T-helper 1 cell treated with Interleukin-12 subunit alpha and Interleukin-12 subunit beta and Interleukin-4 antibody, amounts not matched to agents 30 μg/mL and 1 μg/mL, for 36 hours (primary cell): Measurements from ENCODE around the gene LCE1D.

Experiments
- H3K27ac Mint-ChIP-seq: one replicate; pipeline ENCODE4 v1.8.0; 2021; ENCODE audit warnings: mild to moderate bottlenecking, mixed read lengths
- H3K27me3 Mint-ChIP-seq: one replicate; pipeline ENCODE4 v1.8.0; 2021; ENCODE audit warnings: low read depth, mixed read lengths
- H3K36me3 Mint-ChIP-seq: one replicate; pipeline ENCODE4 v1.8.0; 2021; ENCODE audit warnings: low read depth, mixed read lengths
- H3K4me1 Mint-ChIP-seq: one replicate; pipeline ENCODE4 v1.8.0; 2021; ENCODE audit warnings: low read depth, mixed read lengths
- H3K4me3 Mint-ChIP-seq: one replicate; pipeline ENCODE4 v1.8.0; 2021; ENCODE audit warnings: mild to moderate bottlenecking, moderate library complexity, mixed read lengths
- H3K9me3 Mint-ChIP-seq: one replicate; pipeline ENCODE4 v1.8.0; 2021; ENCODE audit warnings: mixed read lengths

The LCE1D gene

DNA sequence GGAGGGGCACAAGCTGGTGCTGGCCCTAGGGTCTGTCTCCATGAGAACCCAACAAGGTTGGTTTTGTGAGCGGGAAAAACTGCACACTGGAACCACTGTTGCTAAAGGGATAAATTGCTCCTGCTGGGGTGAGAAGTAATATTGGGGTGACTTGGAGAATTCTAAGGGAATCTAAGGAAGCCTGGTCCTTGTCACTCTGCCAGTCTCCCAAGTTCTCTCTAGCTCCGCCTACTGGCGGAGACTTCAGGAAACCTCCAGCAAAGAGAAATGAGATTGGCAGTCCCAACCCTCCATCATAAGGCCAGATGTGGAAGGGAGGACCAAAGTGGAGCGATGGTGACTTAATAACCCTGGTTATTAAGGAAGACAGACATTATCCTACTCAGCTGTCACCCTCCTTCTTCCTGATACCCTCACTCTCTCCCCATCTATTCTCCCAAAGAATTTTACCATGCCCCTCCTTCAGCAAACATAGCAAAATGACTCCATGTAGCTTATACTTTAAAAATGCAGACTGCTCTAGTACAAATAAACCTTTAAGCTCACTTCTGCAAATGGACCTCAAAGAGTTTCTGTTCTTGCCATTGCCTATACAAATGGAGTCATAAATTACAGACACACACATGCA, 18.9 kb upstream of the LCE1D start:
- Mint-ChIP-seq H3K36me3 (no peaks in the 10 kb centered on the region), H3K27me3 (peaks cover 4% of the 10 kb centered on the region)

DNA sequence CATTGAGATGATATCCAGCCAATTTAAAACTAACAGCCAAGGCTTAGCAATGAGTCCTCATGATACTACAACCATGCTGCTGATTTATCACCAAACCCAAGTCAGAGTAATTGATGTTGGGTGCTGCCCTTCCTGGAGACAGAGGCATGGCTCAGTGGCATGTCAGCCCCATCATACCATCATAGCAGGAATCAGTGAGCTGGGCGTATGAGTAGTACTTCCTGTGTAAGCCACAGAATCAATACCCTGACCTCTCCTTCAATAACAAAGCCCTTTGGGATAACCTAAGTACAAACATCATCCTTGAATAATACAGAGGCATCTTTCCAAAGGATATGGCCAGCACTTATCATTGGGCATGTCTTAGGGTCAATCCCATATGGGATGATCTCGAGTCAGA, 13.4 kb upstream of the LCE1D start:
- Mint-ChIP-seq H3K9me3 (no peaks in the 10 kb centered on the region), H3K4me1 (no peaks in the 10 kb centered on the region), H3K27me3 (peaks cover 15% of the 10 kb centered on the region), H3K4me3 (no peak overlapping the region), H3K36me3 (no peaks in the 10 kb centered on the region), H3K27ac (no peak overlapping the region)

More for the DNA sequence above, 18.9 kb upstream of the LCE1D start:
- H3K4me3 Mint-ChIP-seq = no peak overlapping the region
- H3K27ac Mint-ChIP-seq = no peak overlapping the region
- no peaks in the 10 kb centered on the region for H3K4me1 Mint-ChIP-seq
- H3K9me3 Mint-ChIP-seq = no peaks in the 10 kb centered on the region

DNA sequence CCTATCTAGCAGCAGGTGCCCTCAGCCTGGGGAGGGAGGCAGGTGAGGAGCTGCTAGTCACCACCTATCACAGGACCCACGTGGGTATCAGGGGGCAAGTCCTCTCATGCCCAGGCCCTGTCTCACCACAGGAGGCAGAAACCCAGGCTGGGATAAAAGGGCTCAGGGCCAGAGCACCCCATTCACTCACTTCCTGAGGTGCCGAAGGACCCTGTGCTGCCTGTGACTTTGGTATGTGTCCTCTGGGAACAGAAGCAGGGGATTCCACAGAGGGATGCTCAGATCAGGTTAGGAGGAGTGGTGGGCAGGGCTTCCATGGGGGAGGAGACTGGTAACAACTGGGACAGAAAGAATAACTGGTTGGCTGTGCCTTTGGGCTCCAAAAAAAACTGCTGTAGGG, 10.4 kb upstream of the LCE1D start, which contains the start of gene LCE1E:
TSS of gene LCE1E (plus strand) at position 181 of the 400 bp plus-strand sequence. CDS start 1,043 bp downstream, outside the sequence.
- no peak within 1 kb of the TSS for H3K27ac Mint-ChIP-seq
- H3K4me1 Mint-ChIP-seq = no peaks in the 10 kb centered on the region
- no peaks in the 10 kb centered on the region for H3K36me3 Mint-ChIP-seq
- no peaks in the 10 kb centered on the region for H3K9me3 Mint-ChIP-seq
- H3K27me3 Mint-ChIP-seq = peaks cover 10% of the 10 kb centered on the region
- no peak within 1 kb of the TSS for H3K4me3 Mint-ChIP-seq

DNA sequence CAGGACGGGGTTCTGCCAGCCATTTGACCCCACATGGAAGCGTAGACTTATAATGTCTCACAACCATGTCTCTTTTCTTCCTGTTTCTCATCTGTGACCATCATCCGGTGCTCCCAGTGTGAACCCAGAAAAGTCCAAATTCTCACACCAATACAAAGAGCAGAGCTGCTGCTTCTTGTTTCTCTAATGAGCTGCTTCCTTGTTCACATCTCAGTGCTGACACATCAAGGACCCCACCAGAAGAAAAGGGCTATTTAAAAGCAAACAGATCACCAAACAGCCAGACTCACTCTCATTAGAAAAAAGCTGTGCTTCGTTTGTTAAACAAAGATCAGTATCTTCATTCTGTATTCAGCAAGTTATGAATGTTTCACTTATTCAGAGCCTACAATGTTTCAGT, 835 bp upstream of the LCE1D start:
- no peaks in the 10 kb centered on the region for H3K4me1 Mint-ChIP-seq
- H3K27me3 Mint-ChIP-seq = peaks cover 7% of the 10 kb centered on the region
- H3K9me3 Mint-ChIP-seq = no peaks in the 10 kb centered on the region
- no peak overlapping the region for H3K4me3 Mint-ChIP-seq
- H3K36me3 Mint-ChIP-seq = no peaks in the 10 kb centered on the region
- no peak overlapping the region for H3K27ac Mint-ChIP-seq

DNA sequence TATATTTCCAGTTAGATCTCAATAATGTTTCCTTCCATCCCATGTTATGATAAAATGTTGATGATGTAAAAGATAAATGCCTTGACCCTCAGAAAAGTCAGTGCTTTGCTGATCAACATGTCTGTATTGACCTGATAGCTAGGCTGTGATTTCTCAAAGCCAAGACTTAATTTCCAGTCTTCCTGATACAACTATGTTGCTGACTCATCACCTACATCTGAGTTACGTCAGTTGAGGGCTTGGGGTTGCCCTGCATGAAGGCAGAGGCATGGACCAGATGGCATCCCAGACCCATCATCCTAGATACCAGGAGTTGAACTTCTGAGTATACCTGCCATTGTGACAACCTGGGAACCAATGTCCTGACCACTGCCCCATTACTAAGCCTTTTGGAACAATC, 4.8 kb downstream of the LCE1D start:
- Mint-ChIP-seq H3K27ac (no peak overlapping the region), H3K4me1 (no peaks in the 10 kb centered on the region), H3K9me3 (no peaks in the 10 kb centered on the region), H3K36me3 (no peaks in the 10 kb centered on the region), H3K4me3 (no peak overlapping the region), H3K27me3 (peaks cover 11% of the 10 kb centered on the region)

DNA sequence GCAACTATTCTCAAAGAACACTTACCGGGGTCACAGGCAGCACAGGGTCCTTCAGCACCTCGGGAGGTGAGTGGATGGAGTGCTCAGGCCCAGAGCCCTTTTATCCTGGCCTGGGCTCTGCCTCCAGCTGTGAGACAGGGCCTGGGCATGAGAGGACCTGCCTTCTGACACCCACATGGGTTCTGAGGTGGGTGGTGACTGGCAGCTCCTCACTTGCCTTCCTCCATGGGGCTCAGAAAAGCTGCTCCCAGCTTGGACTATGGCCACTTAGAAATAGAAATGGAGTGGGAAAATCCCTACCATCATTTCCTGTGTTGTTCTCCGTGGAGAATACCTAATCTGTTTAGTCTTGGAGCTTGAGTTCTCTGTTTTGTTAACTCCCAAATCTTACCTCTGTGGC, 10.1 kb downstream of the LCE1D start, which contains the start of gene LCE1C:
TSS of gene LCE1C (minus strand) at position 76 of the 400 bp plus-strand sequence. CDS start 1,173 bp downstream, outside the sequence.
- Mint-ChIP-seq H3K9me3 (no peaks in the 10 kb centered on the region), H3K4me1 (no peaks in the 10 kb centered on the region), H3K36me3 (no peaks in the 10 kb centered on the region), H3K27me3 (no peaks in the 10 kb centered on the region), H3K27ac (no peak within 1 kb of the TSS), H3K4me3 (no peak within 1 kb of the TSS)

DNA sequence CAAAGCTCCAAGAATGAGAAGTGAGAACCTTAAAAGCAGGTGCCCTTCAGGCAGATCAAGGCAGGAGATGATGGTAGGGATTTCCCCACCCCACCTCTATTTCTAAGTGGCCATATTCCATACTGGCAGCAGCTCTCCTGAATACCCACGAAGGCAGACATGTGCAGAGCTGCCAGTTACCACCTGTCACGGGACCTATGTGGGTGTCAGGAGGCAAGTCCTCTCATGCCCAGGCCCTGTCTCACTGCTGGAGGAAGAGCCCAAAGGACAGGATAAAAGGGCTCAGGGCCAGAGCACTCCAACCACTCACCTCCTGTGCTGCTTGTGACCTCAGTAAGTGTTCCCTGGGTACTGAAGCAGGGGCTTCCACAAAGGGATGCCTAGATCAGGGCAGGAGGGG, 14.5 kb downstream of the LCE1D start:
- Mint-ChIP-seq H3K36me3 (no peaks in the 10 kb centered on the region), H3K4me1 (no peaks in the 10 kb centered on the region), H3K27ac (no peak overlapping the region), H3K4me3 (no peak overlapping the region), H3K9me3 (peaks cover 4% of the 10 kb centered on the region), H3K27me3 (no peaks in the 10 kb centered on the region)

DNA sequence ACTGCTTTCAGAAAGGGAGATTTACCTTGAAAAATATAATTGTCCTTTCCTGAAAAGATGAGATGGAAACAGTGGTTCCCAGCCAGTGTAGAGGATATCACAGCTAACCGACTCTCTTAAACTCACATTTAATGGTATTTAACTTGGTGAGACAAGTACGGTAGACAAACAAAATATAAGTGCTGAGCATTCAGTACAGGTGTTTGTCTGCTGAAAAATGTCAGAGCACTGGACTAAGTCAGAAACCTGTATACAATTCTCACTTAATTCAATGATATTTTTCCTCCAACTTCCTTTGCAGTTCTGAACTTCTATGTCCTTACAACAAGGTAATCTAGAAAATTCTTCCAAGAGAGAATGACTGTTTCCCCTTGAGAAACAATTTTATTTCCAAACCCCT, 15.2 kb downstream of the LCE1D start, which contains the start of gene LCE1B:
TSS of gene LCE1B (plus strand) at position 301 of the 400 bp plus-strand sequence. CDS start 476 bp downstream, outside the sequence.
- H3K9me3 Mint-ChIP-seq = peaks cover 4% of the 10 kb centered on the region
- no peaks in the 10 kb centered on the region for H3K27me3 Mint-ChIP-seq
- no peak within 1 kb of the TSS for H3K27ac Mint-ChIP-seq

DNA sequence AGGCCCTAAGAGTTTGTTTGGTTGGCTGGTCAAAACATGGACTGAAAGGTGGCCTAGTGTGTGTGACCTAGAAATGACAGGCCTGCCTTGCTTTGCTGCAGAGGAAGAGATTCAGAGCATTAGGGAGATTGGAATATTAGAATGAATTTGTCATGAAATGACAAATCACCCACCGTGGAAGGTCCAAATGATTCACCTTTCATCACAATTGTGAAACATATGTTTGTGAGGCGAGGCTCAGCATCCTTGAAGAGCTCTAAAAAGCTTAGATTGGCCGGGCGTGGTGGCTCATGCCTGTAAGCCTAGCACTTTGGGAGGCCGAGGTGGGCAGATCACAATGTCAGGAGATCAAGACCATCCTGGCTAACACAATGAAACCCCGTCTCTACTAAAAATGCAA, 20.8 kb downstream of the LCE1D start:
- Mint-ChIP-seq H3K4me1 (no peaks in the 10 kb centered on the region), H3K4me3 (no peak overlapping the region), H3K9me3 (peaks cover 4% of the 10 kb centered on the region)

More for the DNA sequence above, 15.2 kb downstream of the LCE1D start, which contains the start of gene LCE1B:
- Mint-ChIP-seq H3K4me3 (no peak within 1 kb of the TSS), H3K36me3 (no peaks in the 10 kb centered on the region), H3K4me1 (no peaks in the 10 kb centered on the region)

DNA sequence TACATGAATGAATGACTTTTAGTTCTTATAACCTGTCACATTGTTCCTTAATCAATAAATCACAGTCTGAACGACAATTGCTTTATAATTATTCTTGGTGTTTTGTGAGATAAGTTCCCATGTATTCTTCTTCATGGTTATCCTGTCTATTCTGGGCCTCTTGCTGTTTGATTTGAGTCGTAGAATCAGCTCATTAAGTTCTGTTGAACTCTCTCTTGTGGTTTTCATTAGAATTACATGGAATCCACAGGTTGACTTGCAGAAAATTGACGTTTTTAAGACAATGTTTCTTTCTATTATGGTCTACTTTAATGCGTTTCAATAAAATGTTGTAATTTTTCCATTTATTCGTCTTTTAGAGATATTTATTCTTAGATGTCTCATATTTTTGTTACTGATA, 26.8 kb downstream of the LCE1D start:
- Mint-ChIP-seq H3K4me3 (no peak overlapping the region), H3K9me3 (no peaks in the 10 kb centered on the region), H3K27ac (no peak overlapping the region), H3K27me3 (peaks cover 9% of the 10 kb centered on the region), H3K4me1 (no peaks in the 10 kb centered on the region), H3K36me3 (no peaks in the 10 kb centered on the region)

More for the DNA sequence above, 20.8 kb downstream of the LCE1D start:
- Mint-ChIP-seq H3K27me3 (no peaks in the 10 kb centered on the region), H3K27ac (no peak overlapping the region), H3K36me3 (no peaks in the 10 kb centered on the region)

DNA sequence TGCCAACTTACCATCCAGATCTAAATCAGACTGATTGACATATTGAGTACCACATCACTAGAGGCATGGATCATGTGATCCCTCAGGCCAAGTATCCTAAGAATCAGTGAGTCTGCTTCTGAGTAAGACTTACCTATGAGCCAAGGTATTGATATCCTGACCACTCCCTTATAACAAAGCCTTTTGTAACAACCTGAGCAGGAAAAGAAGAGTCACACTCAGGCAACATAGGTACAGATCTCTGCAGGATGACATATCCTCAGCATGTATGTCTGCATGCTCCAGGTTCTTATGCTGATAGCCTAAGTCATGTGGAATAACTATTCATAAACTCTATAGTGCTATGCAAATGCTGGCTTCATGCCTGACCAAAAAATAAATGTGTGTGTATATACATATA, 28.4 kb downstream of the LCE1D start:
- Mint-ChIP-seq H3K9me3 (no peaks in the 10 kb centered on the region), H3K27me3 (peaks cover 9% of the 10 kb centered on the region), H3K27ac (no peak overlapping the region), H3K4me1 (no peaks in the 10 kb centered on the region), H3K36me3 (no peaks in the 10 kb centered on the region), H3K4me3 (no peak overlapping the region)

DNA sequence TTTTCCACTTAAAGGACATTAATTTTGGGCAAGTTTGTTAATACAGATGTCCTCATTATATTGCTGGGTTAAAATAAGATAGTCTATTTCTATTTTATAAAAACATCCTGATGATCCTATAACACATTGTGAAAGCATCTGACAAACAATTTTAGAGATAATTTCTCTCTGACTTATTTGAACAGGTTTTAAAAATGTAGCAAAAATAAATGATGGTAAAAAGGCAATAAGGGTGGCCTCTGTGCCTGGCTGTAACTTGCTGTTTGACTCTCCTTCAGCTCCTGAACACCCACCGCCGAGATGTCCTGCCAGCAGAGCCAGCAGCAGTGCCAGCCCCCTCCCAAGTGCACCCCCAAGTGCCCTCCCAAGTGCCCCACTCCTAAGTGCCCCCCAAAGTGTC, 30.7 kb downstream of the LCE1D start, which contains the start of gene LCE1A:
TSS of gene LCE1A (plus strand) at position 301 of the 400 bp plus-strand sequence. CDS start at position 301, 0 bp downstream.
- H3K4me3 Mint-ChIP-seq = no peak within 1 kb of the TSS
- H3K4me1 Mint-ChIP-seq = no peaks in the 10 kb centered on the region
- H3K36me3 Mint-ChIP-seq = no peaks in the 10 kb centered on the region
- no peak within 1 kb of the TSS for H3K27ac Mint-ChIP-seq
- no peaks in the 10 kb centered on the region for H3K9me3 Mint-ChIP-seq
- H3K27me3 Mint-ChIP-seq = peaks cover 9% of the 10 kb centered on the region

DNA sequence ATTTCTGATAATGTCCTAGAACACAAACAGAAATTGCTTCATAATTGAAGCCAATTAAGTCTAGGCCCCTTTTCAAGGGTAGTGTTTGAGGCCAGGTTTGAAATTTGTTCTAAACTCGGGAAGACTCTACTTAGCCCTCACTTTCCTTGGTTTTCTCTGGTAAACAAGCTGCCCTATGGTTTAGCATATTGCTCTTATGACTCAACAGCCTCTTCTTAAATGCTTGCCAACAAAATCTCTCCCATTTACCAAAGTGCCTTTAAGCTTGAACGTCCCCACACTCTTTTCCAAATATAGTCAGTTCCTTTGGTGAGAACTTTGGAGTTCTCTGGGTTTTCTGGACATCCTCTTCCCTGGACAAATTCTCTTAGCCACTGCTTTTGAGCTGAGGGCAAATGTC, 40.3 kb downstream of the LCE1D start:
- Mint-ChIP-seq H3K4me1 (no peaks in the 10 kb centered on the region), H3K9me3 (no peaks in the 10 kb centered on the region), H3K27me3 (no peaks in the 10 kb centered on the region), H3K27ac (no peak overlapping the region), H3K4me3 (no peak overlapping the region), H3K36me3 (no peaks in the 10 kb centered on the region)

DNA sequence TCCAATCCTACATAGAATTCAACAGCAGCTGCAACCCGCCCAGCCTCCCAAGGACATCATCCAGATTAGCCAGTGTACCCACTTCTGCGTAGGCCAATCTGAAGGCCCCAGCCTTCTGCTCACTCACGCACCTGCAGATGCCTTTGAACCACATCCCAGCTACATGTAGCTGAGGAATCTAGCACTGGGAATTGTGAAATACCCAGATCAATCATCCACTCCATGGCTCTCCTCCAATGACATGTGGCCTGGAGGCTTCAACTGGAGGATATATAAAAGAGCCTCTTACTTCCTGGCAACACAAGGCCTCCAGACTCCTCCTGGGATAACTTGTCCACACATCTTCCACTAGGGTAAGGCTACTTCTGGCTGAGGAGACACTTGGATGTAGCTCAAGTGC, 46.0 kb downstream of the LCE1D start, which contains the start of gene LCE6A:
TSS of gene LCE6A (plus strand) at position 301 of the 400 bp plus-strand sequence. CDS start 665 bp downstream, outside the sequence.
- H3K36me3 Mint-ChIP-seq = no peaks in the 10 kb centered on the region

More for the DNA sequence above, 46.0 kb downstream of the LCE1D start, which contains the start of gene LCE6A:
- Mint-ChIP-seq H3K27me3 (no peaks in the 10 kb centered on the region), H3K27ac (no peak within 1 kb of the TSS), H3K9me3 (no peaks in the 10 kb centered on the region), H3K4me3 (no peak within 1 kb of the TSS), H3K4me1 (no peaks in the 10 kb centered on the region)
